A549 treated with dexamethasone at 1 μM for 4 hours (cell line): ENCODE data around the gene PDS5B. TPM values are rescaled to one million over a fixed set of nuclear protein-coding genes. Genes with fewer than 3 reads are reported as not detected.

Experiments
- total RNA-seq: library from RNA; stranded (reverse); fragments of 200-300 nt; extraction: Qiagen RNA extraction; gene quantifications from 5 replicates; pipeline ENCODE4 v1.2.3, GENCODE V29; 2022

PDS5B gene
- total RNA-seq = 9.9 to 13.2 TPM (median 12.2 TPM) in 5 replicates

GRCh38 chr13:32586080-32586900, at the start of gene PDS5B:
Gene PDS5B (plus strand): TSS chr13:32586452. CDS start chr13:32648773, 62,321 bp downstream.

GRCh38 chr13:32538621-32539246, 47.5 kb upstream of the PDS5B start, which contains the start of gene N4BP2L2:
Gene N4BP2L2 (minus strand): TSS chr13:32538795. CDS start chr13:32537027, 1,768 bp downstream.

Other genes with a start within 250 kb of the PDS5B start
- gene N4BP2L1, start 158.3 kb upstream of the PDS5B start, total RNA-seq = 0.16 to 0.64 TPM (median 0.62 TPM) in 5 replicates
- gene N4BP2L2, start 47.7 kb upstream of the PDS5B start, total RNA-seq = 18.4 to 25.2 TPM (median 23.4 TPM) in 5 replicates